IMR-90 (cell line): ENCODE measurements around the gene MORC2. TPM values are rescaled to one million over a fixed set of nuclear protein-coding genes. Genes with fewer than 3 reads are reported as not detected.

Source experiments
- ATAC-seq: fragments of 200-7000 bp; cut with Tn5 transposase; 2 replicates; pipeline ENCODE4 v1.9.1; 2020; ENCODE audit warnings: low read depth, mild to moderate bottlenecking, moderate library complexity
- BruUV-seq: library from RNA; stranded (reverse); fragments of 400-500 nt; replicated peaks from 2 replicates; lab custom pipeline; 2021; lab: Mats Ljungman, UMichigan
- CTCF ChIA-PET: fragments of 300-600 bp; formaldehyde crosslinking; extraction: SDS; loops from one replicate; lab custom pipeline; 2021; ENCODE audit warnings: antibody characterized with exemption; lab: Yijun Ruan, JAX
- POLR2A ChIA-PET: fragments of 300-600 bp; sonication (Branson Sonifier 250); formaldehyde crosslinking; loops from one replicate; lab custom pipeline; 2022; ENCODE audit warnings: antibody characterized with exemption; ENCODE audit not compliant: unreplicated experiment; lab: Charles Lee
- DNase-seq: peaks from one replicate; pipeline ENCODE4 v3.0.0; 2013
- H2AFZ ChIP-seq: replicated peaks from 2 replicates; pipeline ENCODE3; 2013; ENCODE audit warnings: low read length, mild to moderate bottlenecking; ENCODE audit not compliant: poor library complexity
- H2AK5ac ChIP-seq: 2 replicates; pipeline ENCODE4 v1.6.1; 2013; ENCODE audit warnings: low read depth, low read length, inconsistent platforms
- H2AK9ac ChIP-seq: replicated peaks from 2 replicates; pipeline ENCODE3; 2013; ENCODE audit warnings: mild to moderate bottlenecking, low read depth, low read length, moderate library complexity; ENCODE audit not compliant: poor library complexity
- H2BK120ac ChIP-seq: 2 replicates; pipeline ENCODE4 v1.6.1; 2013; ENCODE audit warnings: low read depth, low read length, inconsistent platforms
- H2BK15ac ChIP-seq: 3 replicates; pipeline ENCODE4 v1.6.1; 2013; ENCODE audit warnings: low read depth, low read length, inconsistent platforms
- H2BK20ac ChIP-seq: 2 replicates; pipeline ENCODE4 v1.6.1; 2013; ENCODE audit warnings: low read depth, mild to moderate bottlenecking, inconsistent platforms, low read length, moderate library complexity
- H2BK5ac ChIP-seq: 2 replicates; pipeline ENCODE4 v1.6.1; 2013; ENCODE audit warnings: mild to moderate bottlenecking, low read depth, low read length, inconsistent platforms; ENCODE audit not compliant: poor library complexity, severe bottlenecking
- H3K14ac ChIP-seq: replicated peaks from 2 replicates; pipeline ENCODE4 v1.6.1; 2013; ENCODE audit warnings: low read depth, low read length, inconsistent platforms
- H3K18ac ChIP-seq: 2 replicates; pipeline ENCODE4 v1.6.1; 2013; ENCODE audit warnings: low read depth, low read length, control low read depth
- H3K23ac ChIP-seq: 2 replicates; pipeline ENCODE4 v1.6.1; 2013; ENCODE audit warnings: low read depth, low read length, inconsistent platforms
- H3K27ac ChIP-seq: 2 replicates; pipeline ENCODE4 v1.5.1; 2013; ENCODE audit warnings: mild to moderate bottlenecking, control low read depth, low read length; ENCODE audit not compliant: insufficient read depth
- H3K27me3 ChIP-seq: 2 replicates; pipeline ENCODE4 v1.6.1; 2013; ENCODE audit warnings: low read length; ENCODE audit not compliant: control insufficient read depth, insufficient read depth
- H3K36me3 ChIP-seq: 2 replicates; pipeline ENCODE4 v1.6.1; 2013; ENCODE audit warnings: low read length, mixed read lengths; ENCODE audit not compliant: control insufficient read depth, insufficient read depth
- H3K4ac ChIP-seq: 2 replicates; pipeline ENCODE4 v1.6.1; 2013; ENCODE audit warnings: low read depth, low read length, inconsistent platforms
- H3K4me1 ChIP-seq: 2 replicates; pipeline ENCODE4 v1.6.1; 2013; ENCODE audit warnings: low read length, mixed read lengths; ENCODE audit not compliant: control insufficient read depth, insufficient read depth
- H3K4me2 ChIP-seq: 2 replicates; pipeline ENCODE4 v1.6.1; 2013; ENCODE audit warnings: low read depth, mild to moderate bottlenecking, control low read depth, low read length, moderate library complexity
- H3K4me3 ChIP-seq: 2 replicates; pipeline ENCODE4 v1.5.1; 2013; ENCODE audit warnings: low read depth, mild to moderate bottlenecking, control low read depth, low read length, moderate library complexity; ENCODE audit not compliant: insufficient read depth
- H3K56ac ChIP-seq: 2 replicates; pipeline ENCODE4 v1.6.1; 2013; ENCODE audit warnings: low read length, inconsistent platforms; ENCODE audit not compliant: insufficient read depth; ENCODE audit errors: extremely low read depth
- H3K79me1 ChIP-seq, 2 experiments: 2 replicates each; pipeline ENCODE4 v1.6.1; 2013; ENCODE audit warnings: low read length in 2 of 2, inconsistent platforms in 1 of 2, low read depth in 1 of 2
- H3K9ac ChIP-seq: 2 replicates; pipeline ENCODE4 v1.6.1; 2013; ENCODE audit warnings: low read depth, low read length, control low read depth
- H3K9me1 ChIP-seq: 2 replicates; pipeline ENCODE4 v1.6.1; 2013; ENCODE audit warnings: low read length, inconsistent platforms; ENCODE audit not compliant: insufficient read depth
- H3K9me3 ChIP-seq: 2 replicates; pipeline ENCODE4 v1.6.1; 2013; ENCODE audit warnings: low read length; ENCODE audit not compliant: control insufficient read depth, insufficient read depth
- H4K20me1 ChIP-seq: 2 replicates; pipeline ENCODE4 v1.6.1; 2013; ENCODE audit warnings: low read length, inconsistent platforms; ENCODE audit not compliant: insufficient read depth
- H4K5ac ChIP-seq: 2 replicates; pipeline ENCODE4 v1.6.1; 2013; ENCODE audit warnings: mild to moderate bottlenecking, low read depth, low read length, control low read depth
- H4K8ac ChIP-seq, 2 experiments: 2 replicates each; pipeline ENCODE4 v1.6.1; 2013; ENCODE audit warnings: low read depth in 2 of 2, low read length in 2 of 2, control low read depth in 1 of 2, inconsistent platforms in 1 of 2
- H4K91ac ChIP-seq: 2 replicates; pipeline ENCODE4 v1.6.1; 2013; ENCODE audit warnings: low read depth, low read length, inconsistent platforms; ENCODE audit not compliant: insufficient read depth
- FOS ChIP-seq: fragments of 150-350 bp; IDR thresholded peaks from 2 replicates; pipeline ENCODE4 v1.6.1; 2016; ENCODE audit warnings: low read depth, low read length
- NFE2L2 ChIP-seq: fragments of 150-350 bp; IDR thresholded peaks from 2 replicates; pipeline ENCODE4 v1.6.1; 2016; ENCODE audit warnings: low read depth, mild to moderate bottlenecking, low read length
- RAD21 ChIP-seq: IDR thresholded peaks from 2 replicates; pipeline ENCODE4 v1.6.1; 2012; ENCODE audit warnings: low read length, improper control_type of control experiment
- RFX5 ChIP-seq: IDR thresholded peaks from 2 replicates; pipeline ENCODE4 v1.8.0; 2012; ENCODE audit warnings: low read depth, mild to moderate bottlenecking, low read length, moderate library complexity
- SMC3 ChIP-seq: fragments of 150-350 bp; IDR thresholded peaks from 2 replicates; pipeline ENCODE4 v1.6.1; 2016; ENCODE audit warnings: low read depth, mild to moderate bottlenecking, antibody characterized with exemption, low read length, moderate library complexity
- USF2 ChIP-seq: fragments of 150-350 bp; IDR thresholded peaks from 2 replicates; pipeline ENCODE4 v1.6.1; 2017; ENCODE audit warnings: mild to moderate bottlenecking, antibody characterized with exemption, low read length, low read depth
- WGBS, 2 experiments: methylation state at CpG; one replicate each; pipeline versions ENCODE4 v1.1.5 to v1.1.7; 2013; ENCODE audit warnings: missing lambda C conversion rate in 2 of 2; ENCODE audit not compliant: insufficient read length in 1 of 2; ENCODE audit errors: extremely low coverage in 2 of 2; 5-methylcytosine and 5-hydroxymethylcytosine counted together
- dilution Hi-C: fragments of 300-500 bp; cut with HindIII; formaldehyde crosslinking; loops from one replicate; pipeline ENCODE4 v1.14.3; 2018; ENCODE audit warnings: low sequenced_read_pairs; ENCODE audit not compliant: unreplicated experiment
- in situ Hi-C: fragments of 300-500 bp; cut with MboI; formaldehyde crosslinking; loops from 3 replicates; pipeline ENCODE4 v1.14.3; 2019; ENCODE audit warnings: low sequenced_read_pairs, inconsistent platforms, mixed read lengths
- intact Hi-C: fragments of 100-400 bp; cut with micrococcal nuclease; formaldehyde crosslinking; loops from 2 replicates; pipeline ENCODE4 v1.10.0; 2022
- polyA plus RNA-seq, 3 experiments: library from polyadenylated mRNA; depleted of rRNA; stranded (reverse); fragments of >200 nt; gene quantifications; 2 replicates each; pipeline ENCODE4 v1.2.3, GENCODE V29; 2012; ENCODE audit warnings: low replicate concordance in 1 of 3
- total RNA-seq: library from RNA; depleted of rRNA; stranded (reverse); fragments of >200 nt; gene quantifications from 2 replicates; pipeline ENCODE4 v1.2.3, GENCODE V29; 2012

The MORC2 gene
- total and polyA plus RNA-seq, 2 of the 4 experiments (the other 2 are of a cell fraction) = 15.8 to 24.7 TPM

- Histone ChIP-seq H2BK5ac (no peak overlapping the region), H3K14ac (no peak overlapping the region), H3K4ac (no peak overlapping the region), H4K91ac (no peak overlapping the region), H3K9me3 (no peaks in the 10 kb centered on the region), H3K9me1 (no peaks in the 10 kb centered on the region), H3K9ac (no peak overlapping the region), H2BK20ac (no peak overlapping the region), H3K27me3 (no peaks in the 10 kb centered on the region), H3K23ac (no peak overlapping the region), H3K36me3 (peaks cover 77% of the 10 kb centered on the region), H3K4me2 (no peak overlapping the region), H3K79me1 (peaks cover 4 to 15% of the 10 kb centered on the region in 2 experiments; a peak in 2 of 4 replicates), H3K4me1 (no peaks in the 10 kb centered on the region), H3K27ac (no peak overlapping the region), H3K18ac (no peak overlapping the region), H4K20me1 (no peaks in the 10 kb centered on the region; the same call in 1 of the 2 replicates), H4K5ac (no peak overlapping the region), H4K8ac (no peak overlapping the region), H2AK5ac (no peak overlapping the region), H2BK120ac (no peak overlapping the region), H2AFZ (no peak overlapping the region), H3K56ac (no peak overlapping the region), H2BK15ac (no peak overlapping the region), H2AK9ac (no peak overlapping the region), H3K4me3 (no peak overlapping the region)
- POLR2A ChIA-PET = interaction anchor here (0.6 to 0.9 kb wide), 4 partner anchors 20 to 487 kb away, joined by 5 to 14 read pairs (median 10); no protein-coding TSS in a partner anchor
- DNase-seq (no peak), ATAC-seq (no peak)
- whole genome bisulfite sequencing, 2 experiments = 93% methylated on average over 6 of the region's 7 CpGs; no CpG with 5 or more reads in 1 of the 2 experiments
- no TSS peak for BruUV-seq
- TF ChIP-seq RFX5 (no peak), SMC3 (no peak), NFE2L2 (no peak), RAD21 (no peak), FOS (no peak), USF2 (no peak)
- intact Hi-C loops = no loop called here
- dilution Hi-C loops = no loop called here
- CTCF ChIA-PET = interaction anchor here (0.6 to 0.8 kb wide), 2 partner anchors 142 to 215 kb away, joined by 3 read pairs; no protein-coding TSS in a partner anchor
- in situ Hi-C loops = loop anchor here (10.0 kb wide), 1 partner anchor 294 kb away; no protein-coding TSS in a partner anchor
Observed at GRCh38 chr22:30940685-30941362, 27.8 kb downstream of the MORC2 start.
